T-cell (primary cell): ENCODE data around the gene ZNF429. TPM values are rescaled to one million over a fixed set of nuclear protein-coding genes. Genes with fewer than 3 reads are reported as not detected.
"Not testable (repeated sequence)": the region's sequence is repeated elsewhere in the genome, so short reads cannot be mapped to it uniquely, and the experiment has no call there.

Experiments
- ATAC-seq, 4 experiments: fragments of 200-7000 bp in 3 of 4; fragments of 150-1000 bp in 1 of 4; cut with Tn5 transposase; replicated peaks in 1 of 4; 1 replicate in 3 of 4; 2 replicates in 1 of 4; pipeline ENCODE4 v1.10.0; 2021; ENCODE audit warnings: moderate library complexity in 3 of 4, mild to moderate bottlenecking in 2 of 4, moderate number of reproducible peaks in 1 of 4
- CTCF ChIA-PET, 2 donors: fragments of 300-600 bp; sonication (Branson Sonifier 250); formaldehyde crosslinking; loops; one replicate each; lab custom pipeline; 2022; ENCODE audit warnings: antibody characterized with exemption in 2 of 2; lab: Charles Lee
- POLR2A ChIA-PET, 2 donors: fragments of 300-600 bp; sonication (Branson Sonifier 250); formaldehyde crosslinking; loops; one replicate each; lab custom pipeline; 2022; ENCODE audit warnings: antibody characterized with exemption in 2 of 2; lab: Charles Lee
- DNase-seq, 35 experiments: peaks; one replicate each; pipeline versions ENCODE4 v3.0.0 to v3.0.0-alpha.2; 2013 to 2023
- H3K27ac ChIP-seq: one replicate; pipeline ENCODE4 v1.5.1; 2013; ENCODE audit warnings: low read length
- H3K27me3 ChIP-seq, 2 experiments: replicated peaks in 1 of 2; 1 replicate in 1 of 2; 2 replicates in 1 of 2; pipeline versions ENCODE4 v1.6.1 to v1.7.0; 2013; ENCODE audit warnings: low read length in 1 of 2, mixed read lengths in 1 of 2; ENCODE audit not compliant: control insufficient read depth in 2 of 2, insufficient read depth in 2 of 2; ENCODE audit errors: extremely low read depth in 1 of 2
- H3K36me3 ChIP-seq, 2 donors: 1 replicate in 1 of 2; 2 replicates in 1 of 2; pipeline versions ENCODE4 v1.6.1 to v1.7.0; 2013; ENCODE audit warnings: low read length in 1 of 2; ENCODE audit not compliant: control insufficient read depth in 2 of 2, insufficient read depth in 1 of 2; ENCODE audit errors: extremely low read depth in 1 of 2
- H3K4me1 ChIP-seq, 2 experiments: 1 replicate in 1 of 2; 2 replicates in 1 of 2; pipeline versions ENCODE4 v1.6.1 to v1.7.0; 2013; ENCODE audit warnings: low read length in 2 of 2, mixed read lengths in 1 of 2; ENCODE audit not compliant: insufficient read depth in 2 of 2, control insufficient read depth in 1 of 2; ENCODE audit errors: extremely low read depth in 1 of 2
- H3K4me3 ChIP-seq, 2 donors: 1 replicate in 1 of 2; 2 replicates in 1 of 2; pipeline versions ENCODE4 v1.5.1 to v1.7.0; 2013; ENCODE audit warnings: mild to moderate bottlenecking in 2 of 2, low read length in 1 of 2, moderate library complexity in 1 of 2; ENCODE audit not compliant: control insufficient read depth in 1 of 2; ENCODE audit errors: extremely low read depth in 1 of 2
- H3K9me3 ChIP-seq: 2 replicates; pipeline ENCODE4 v1.7.0; 2013
- H3K27ac Mint-ChIP-seq, 2 donors: one replicate each; pipeline ENCODE4 v1.8.0; 2020 to 2021; ENCODE audit warnings: mild to moderate bottlenecking in 2 of 2, mixed read lengths in 2 of 2
- H3K27me3 Mint-ChIP-seq, 2 donors: one replicate each; pipeline ENCODE4 v1.8.0; 2021 to 2022; ENCODE audit warnings: mixed read lengths in 2 of 2
- H3K36me3 Mint-ChIP-seq: one replicate; pipeline ENCODE4 v1.8.0; 2021; ENCODE audit warnings: mixed read lengths
- H3K4me1 Mint-ChIP-seq, 3 donors: one replicate each; pipeline ENCODE4 v1.8.0; 2020 to 2022; ENCODE audit warnings: mixed read lengths in 3 of 3, mild to moderate bottlenecking in 1 of 3
- H3K4me3 Mint-ChIP-seq, 3 donors: one replicate each; pipeline ENCODE4 v1.8.0; 2020 to 2022; ENCODE audit warnings: mild to moderate bottlenecking in 3 of 3, mixed read lengths in 3 of 3, moderate library complexity in 3 of 3
- H3K9me3 Mint-ChIP-seq, 3 donors: one replicate each; pipeline ENCODE4 v1.8.0; 2020 to 2022; ENCODE audit warnings: mixed read lengths in 3 of 3
- WGBS: methylation state at CpG from one replicate; pipeline ENCODE4 v1.1.5; 2013; ENCODE audit warnings: missing lambda C conversion rate; ENCODE audit not compliant: insufficient coverage; 5-methylcytosine and 5-hydroxymethylcytosine counted together
- total RNA-seq, 35 experiments: library from RNA in 6 of 35; stranded (reverse) in 6 of 35; fragments of 120-200 nt in 1 of 35; gene quantifications; one replicate each; pipeline versions ENCODE4 v1.2.1 to v1.2.4 and lab custom pipeline; 2013 to 2026

Gene ZNF429
- total RNA-seq, 5 donors from 2014 or later (not counting 1 experiment from before 2014, with no cell fraction given) = 14.6 to 26.8 (median 24.3) TPM

GRCh38 chr19:21468791-21469190 is 36.6 kb upstream of the ZNF429 start:
- no peak for ATAC-seq
- H3K36me3 ChIP-seq = no peaks in the 10 kb centered on the region
- H3K36me3 Mint-ChIP-seq = no peaks in the 10 kb centered on the region
- H3K4me1 Mint-ChIP-seq = peaks cover 0 to 3% (median 0%) of the 10 kb centered on the region in 3 donors
- 71% methylated on average over 2 of the region's 5 CpGs for WGBS
- H3K4me3 Mint-ChIP-seq = no peak overlapping the region
- H3K9me3 Mint-ChIP-seq = peaks cover 0 to 2% (median 0%) of the 10 kb centered on the region in 3 donors
- H3K27me3 Mint-ChIP-seq = peaks cover 0 to 6% of the 10 kb centered on the region in 2 donors
- no peak overlapping the region for H3K4me3 ChIP-seq
- H3K27ac ChIP-seq = no peak overlapping the region
- peaks cover 0 to 2% of the 10 kb centered on the region in 2 experiments for H3K4me1 ChIP-seq
- DNase-seq = peak in 1 of 35 experiments; percentile 6
- CTCF ChIA-PET = interaction anchor here in 1 of 2 donors (0.7 kb wide), 1 partner anchor 229 kb away, joined by 4 read pairs; no protein-coding TSS in a partner anchor
- no peak overlapping the region for H3K27ac Mint-ChIP-seq
- peaks cover 0 to 2% of the 10 kb centered on the region in 2 experiments for H3K27me3 ChIP-seq
- H3K9me3 ChIP-seq = no peaks in the 10 kb centered on the region
- POLR2A ChIA-PET = interaction anchor here (0.6 kb wide), 2 partner anchors 1656 to 1772 kb away, joined by 4 read pairs; no protein-coding TSS in a partner anchor

- no peak overlapping the region for H3K27ac Mint-ChIP-seq
- POLR2A ChIA-PET = no interaction called here
Observed at GRCh38 chr19:21472507-21472906, 32.9 kb upstream of the ZNF429 start.

GRCh38 chr19:21474671-21475181 is 30.7 kb upstream of the ZNF429 start:
- Histone ChIP-seq H3K4me3 (peak overlapping the region; percentile 8 to 76), H3K27ac (no peak overlapping the region), H3K9me3 (no peaks in the 10 kb centered on the region), H3K4me1 (peaks cover 0 to 14% of the 10 kb centered on the region in 2 experiments), H3K36me3 (no peaks in the 10 kb centered on the region), H3K27me3 (peaks cover 0 to 19% of the 10 kb centered on the region in 2 experiments)
- ATAC-seq (peak; percentile 93 to 100 (median 96)), DNase-seq (peak; percentile 16 to 85 (median 61))
- H3K27me3 Mint-ChIP-seq = peaks cover 0 to 11% of the 10 kb centered on the region in 2 donors
- H3K9me3 Mint-ChIP-seq = no peaks in the 10 kb centered on the region
- H3K4me3 Mint-ChIP-seq = peak overlapping the region; percentile 34 to 73 (median 62)
- H3K36me3 Mint-ChIP-seq = no peaks in the 10 kb centered on the region
- 10% methylated on average over 34 of the region's 37 CpGs for WGBS
- no peak overlapping the region for H3K27ac Mint-ChIP-seq
- CTCF ChIA-PET = no interaction called here
- peaks cover 0 to 5% (median 5%) of the 10 kb centered on the region in 3 donors for H3K4me1 Mint-ChIP-seq
- POLR2A ChIA-PET = interaction anchor here in 1 of 2 donors (0.7 kb wide), 1 partner anchor 10 kb away, joined by 3 read pairs; no protein-coding TSS in a partner anchor

More at GRCh38 chr19:21472507-21472906, 32.9 kb upstream of the ZNF429 start:
- Histone ChIP-seq H3K9me3 (no peaks in the 10 kb centered on the region), H3K27ac (no peak overlapping the region), H3K36me3 (no peaks in the 10 kb centered on the region), H3K4me1 (peaks cover 0 to 14% of the 10 kb centered on the region in 2 experiments), H3K4me3 (no peak overlapping the region), H3K27me3 (peaks cover 0 to 19% of the 10 kb centered on the region in 2 experiments)
- no peak for DNase-seq
- CTCF ChIA-PET = interaction anchor here in 1 of 2 donors (0.6 kb wide), 1 partner anchor 1565 kb away, joined by 3 read pairs; no protein-coding TSS in a partner anchor
- H3K27me3 Mint-ChIP-seq = peaks cover 0 to 11% of the 10 kb centered on the region in 2 donors
- peaks cover 0 to 5% (median 5%) of the 10 kb centered on the region in 3 donors for H3K4me1 Mint-ChIP-seq
- no peak for ATAC-seq
- no peaks in the 10 kb centered on the region for H3K36me3 Mint-ChIP-seq
- H3K4me3 Mint-ChIP-seq = no peak overlapping the region
- no peaks in the 10 kb centered on the region for H3K9me3 Mint-ChIP-seq

GRCh38 chr19:21482361-21482760 is 23.0 kb upstream of the ZNF429 start:
- POLR2A ChIA-PET = not testable (repeated sequence)
- WGBS = 97% methylated on average over 9 of the region's 14 CpGs

GRCh38 chr19:21482863-21483276 is 22.5 kb upstream of the ZNF429 start:
- Mint-ChIP-seq H3K9me3 (peaks cover 0 to 9% (median 1%) of the 10 kb centered on the region in 3 donors), H3K27ac (no peak overlapping the region), H3K27me3 (no peaks in the 10 kb centered on the region), H3K36me3 (no peaks in the 10 kb centered on the region), H3K4me3 (no peak overlapping the region), H3K4me1 (peaks cover 0 to 1% (median 0%) of the 10 kb centered on the region in 3 donors)
- DNase-seq (peak; percentile 26 to 85 (median 55)), ATAC-seq (peak; percentile 74 to 85 (median 83))
- Histone ChIP-seq H3K9me3 (no peaks in the 10 kb centered on the region), H3K27me3 (no peaks in the 10 kb centered on the region), H3K4me1 (peaks cover 0 to 7% of the 10 kb centered on the region in 2 experiments), H3K27ac (no peak overlapping the region), H3K4me3 (no peak overlapping the region), H3K36me3 (no peaks in the 10 kb centered on the region)
- POLR2A ChIA-PET = no interaction called here
- CTCF ChIA-PET = interaction anchor here (0.5 to 2.1 kb wide), 10 partner anchors 20 to 1141 kb away, joined by 3 to 20 read pairs (median 4); partner anchors contain the start of genes ZNF429 (in 2 of the 2), ZNF100 (in 1 of the 2), ZNF626 (in 1 of the 2) and ZNF708 (in 1 of the 2)
- 85% methylated on average over 16 of the region's 18 CpGs for WGBS

More at GRCh38 chr19:21482361-21482760, 23.0 kb upstream of the ZNF429 start:
- ATAC-seq, H3K4me1 ChIP-seq, H3K9me3 ChIP-seq, H3K4me1 Mint-ChIP-seq, H3K36me3 ChIP-seq, H3K27ac ChIP-seq, H3K27ac Mint-ChIP-seq, H3K36me3 Mint-ChIP-seq, H3K4me3 Mint-ChIP-seq, H3K9me3 Mint-ChIP-seq, DNase-seq, H3K27me3 ChIP-seq, H3K27me3 Mint-ChIP-seq, H3K4me3 ChIP-seq: not testable (repeated sequence)
- CTCF ChIA-PET = interaction anchor here in 1 of 2 donors (2.0 to 2.1 kb wide), 2 partner anchors 23 to 87 kb away, joined by 6 to 20 read pairs; partner anchors contain the start of gene ZNF429

- ChIA-PET POLR2A (interaction anchor here in 1 of 2 donors (0.6 kb wide), 1 partner anchor 102 kb away, joined by 5 read pairs; no protein-coding TSS in a partner anchor), CTCF (interaction anchor here (0.5 to 2.1 kb wide), 18 partner anchors 19 to 1545 kb away, joined by 3 to 20 read pairs (median 4); partner anchors contain the start of genes ZNF429 (in 2 of the 2), ZNF100 (in 1 of the 2), ZNF626 (in 1 of the 2) and ZNF708 (in 1 of the 2))
- peaks cover 0 to 7% of the 10 kb centered on the region in 2 experiments for H3K4me1 ChIP-seq
- H3K27ac ChIP-seq = no peak overlapping the region
- H3K36me3 ChIP-seq = no peaks in the 10 kb centered on the region
- H3K4me3 ChIP-seq = peak overlapping the region in 1 of 2 donors; percentile 4
- H3K4me3 Mint-ChIP-seq = no peak overlapping the region
- DNase-seq = peak in 33 of 35 experiments; percentile 15 to 81 (median 48)
- H3K36me3 Mint-ChIP-seq = no peaks in the 10 kb centered on the region
- ATAC-seq = peak; percentile 59 to 73 (median 63)
- WGBS = 93% methylated on average over 31 of the region's 43 CpGs
- no peaks in the 10 kb centered on the region for H3K9me3 ChIP-seq
- no peak overlapping the region for H3K27ac Mint-ChIP-seq
- H3K27me3 Mint-ChIP-seq = no peaks in the 10 kb centered on the region
- peaks cover 0 to 10% (median 3%) of the 10 kb centered on the region in 3 donors for H3K9me3 Mint-ChIP-seq
- no peaks in the 10 kb centered on the region for H3K27me3 ChIP-seq
- H3K4me1 Mint-ChIP-seq = peaks cover 0 to 1% (median 0%) of the 10 kb centered on the region in 3 donors
Observed at GRCh38 chr19:21483589-21484170, 21.7 kb upstream of the ZNF429 start.
